ENCODE measurements around the gene PLXDC1.

GRCh38 chr17:39195568-39196160 is 44.2 kb upstream of the PLXDC1 start:
- TF ChIP-seq, protein P1, sequence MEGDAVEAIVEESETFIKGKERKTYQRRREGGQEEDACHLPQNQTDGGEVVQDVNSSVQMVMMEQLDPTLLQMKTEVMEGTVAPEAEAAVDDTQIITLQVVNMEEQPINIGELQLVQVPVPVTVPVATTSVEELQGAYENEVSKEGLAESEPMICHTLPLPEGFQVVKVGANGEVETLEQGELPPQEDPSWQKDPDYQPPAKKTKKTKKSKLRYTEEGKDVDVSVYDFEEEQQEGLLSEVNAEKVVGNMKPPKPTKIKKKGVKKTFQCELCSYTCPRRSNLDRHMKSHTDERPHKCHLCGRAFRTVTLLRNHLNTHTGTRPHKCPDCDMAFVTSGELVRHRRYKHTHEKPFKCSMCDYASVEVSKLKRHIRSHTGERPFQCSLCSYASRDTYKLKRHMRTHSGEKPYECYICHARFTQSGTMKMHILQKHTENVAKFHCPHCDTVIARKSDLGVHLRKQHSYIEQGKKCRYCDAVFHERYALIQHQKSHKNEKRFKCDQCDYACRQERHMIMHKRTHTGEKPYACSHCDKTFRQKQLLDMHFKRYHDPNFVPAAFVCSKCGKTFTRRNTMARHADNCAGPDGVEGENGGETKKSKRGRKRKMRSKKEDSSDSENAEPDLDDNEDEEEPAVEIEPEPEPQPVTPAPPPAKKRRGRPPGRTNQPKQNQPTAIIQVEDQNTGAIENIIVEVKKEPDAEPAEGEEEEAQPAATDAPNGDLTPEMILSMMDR (IDR thresholded peaks at IDR 0.05; ENCODE audit: control extremely low read depth in 1 of 3, insufficient read depth in 1 of 3, low read depth in 1 of 3, low read length in 3 of 3) = no peak
- TF ChIP-seq JUN (IDR thresholded peaks at IDR 0.05; ENCODE audit: low read depth, low read length) (no peak), POLR2AphosphoS5 (IDR thresholded peaks at IDR 0.05; ENCODE audit: low read depth, low read length) (no peak), MAFK (IDR thresholded peaks at IDR 0.05; ENCODE audit: low read depth, low read length) (no peak), ZNF274 (IDR thresholded peaks at IDR 0.05; ENCODE audit: borderline replicate concordance, extremely low read depth, low read length) (no peak), PHF8 (conservative IDR thresholded peaks at IDR 0.05; ENCODE audit: low read depth, low read length) (no peak), BRCA1 (IDR thresholded peaks at IDR 0.05; ENCODE audit: low read depth, low read length) (no peak), ATF2 (IDR thresholded peaks at IDR 0.05; ENCODE audit: low read length) (no peak), USF2 (IDR thresholded peaks at IDR 0.05; ENCODE audit: low read length) (no peak), GTF2F1 (IDR thresholded peaks at IDR 0.05; ENCODE audit: borderline replicate concordance, low read depth, low read length) (no peak), EP300 (IDR thresholded peaks at IDR 0.05; ENCODE audit: borderline replicate concordance in 1 of 2, low read depth in 2 of 2, low read length in 2 of 2) (no peak), EZH2 (IDR thresholded peaks at IDR 0.05; ENCODE audit: low read depth, low read length, severe bottlenecking) (no peak)

Data from H1 (cell line).